ENCODE results near the gene MTERF2.
"Not testable (repeated sequence)": the region's sequence is repeated elsewhere in the genome, so short reads cannot be mapped to it uniquely, and the experiment has no call there.

MTERF2 gene

GRCh38 chr12:107014055-107014454 lies 27.1 kb upstream of the MTERF2 start:
- H3K27me3 ChIP-seq (ENCODE audit: insufficient read depth, poor library complexity, severe bottlenecking), result no peaks in the 10 kb centered on the region
- H3K27ac ChIP-seq (replicated peaks), result no peak overlapping the region
- DNase-seq (ENCODE audit: low read depth in 1 of 2, low spot score in 1 of 2), result no peak
- no peak for TF ChIP-seq POLR2AphosphoS5 (IDR thresholded peaks at IDR 0.05; ENCODE audit: low read depth)
- TF ChIP-seq CTCF (IDR thresholded peaks at IDR 0.05; ENCODE audit: insufficient read depth, low read length), result no peak
- TF ChIP-seq REST (IDR thresholded peaks at IDR 0.05; ENCODE audit: insufficient replicate concordance, low read depth), result no peak
- no peak for TF ChIP-seq GABPA (IDR thresholded peaks at IDR 0.05; ENCODE audit: low read depth)
- no peak for TF ChIP-seq SPI1 (IDR thresholded peaks at IDR 0.05; ENCODE audit: borderline replicate concordance, low read depth)
- H3K4me3 ChIP-seq (replicated peaks; ENCODE audit: insufficient read depth, low read length), result no peak overlapping the region

GRCh38 chr12:107012736-107013425 lies 25.9 kb upstream of the MTERF2 start:
- Histone ChIP-seq H3K27ac (replicated peaks) (no peak overlapping the region), H3K4me3 (replicated peaks; ENCODE audit: insufficient read depth, low read length) (no peak overlapping the region), H3K27me3 (ENCODE audit: insufficient read depth, poor library complexity, severe bottlenecking) (no peaks in the 10 kb centered on the region)
- no peak for TF ChIP-seq REST (IDR thresholded peaks at IDR 0.05; ENCODE audit: insufficient replicate concordance, low read depth)
- no peak for TF ChIP-seq GABPA (IDR thresholded peaks at IDR 0.05; ENCODE audit: low read depth)
- no peak for TF ChIP-seq CTCF (IDR thresholded peaks at IDR 0.05; ENCODE audit: insufficient read depth, low read length)
- DNase-seq (ENCODE audit: low read depth in 1 of 2, low spot score in 1 of 2), result no peak

- Histone ChIP-seq H3K4me3 (replicated peaks; ENCODE audit: insufficient read depth, low read length) (no peak overlapping the region), H3K27me3 (ENCODE audit: insufficient read depth, poor library complexity, severe bottlenecking) (no peaks in the 10 kb centered on the region), H3K27ac (replicated peaks) (no peak overlapping the region)
- DNase-seq (ENCODE audit: low read depth in 1 of 2, low spot score in 1 of 2), result no peak
- no peak for TF ChIP-seq SPI1 (IDR thresholded peaks at IDR 0.05; ENCODE audit: borderline replicate concordance, low read depth)
- no peak for TF ChIP-seq POLR2AphosphoS5 (IDR thresholded peaks at IDR 0.05; ENCODE audit: low read depth)
Measured at GRCh38 chr12:107011519-107011918, 24.6 kb upstream of the MTERF2 start.

- peak in 1 of 2 experiments; percentile 59 for DNase-seq (ENCODE audit: low read depth in 1 of 2, low spot score in 1 of 2)
- TF ChIP-seq REST (IDR thresholded peaks at IDR 0.05; ENCODE audit: insufficient replicate concordance, low read depth), result no peak
- TF ChIP-seq POLR2AphosphoS5 (IDR thresholded peaks at IDR 0.05; ENCODE audit: low read depth), result no peak
- no peak overlapping the region for H3K4me3 ChIP-seq (replicated peaks; ENCODE audit: insufficient read depth, low read length)
- no peaks in the 10 kb centered on the region for H3K27me3 ChIP-seq (ENCODE audit: insufficient read depth, poor library complexity, severe bottlenecking)
- H3K27ac ChIP-seq (replicated peaks), result no peak overlapping the region
Measured at GRCh38 chr12:107007411-107007810, 20.5 kb upstream of the MTERF2 start.

GRCh38 chr12:107002665-107003064 lies 15.7 kb upstream of the MTERF2 start:
- not testable (repeated sequence) for H3K27ac ChIP-seq (replicated peaks); H3K4me3 ChIP-seq (replicated peaks; ENCODE audit: insufficient read depth, low read length)

More at GRCh38 chr12:107002665-107003064, 15.7 kb upstream of the MTERF2 start:
- not testable (repeated sequence) for DNase-seq (ENCODE audit: low read depth in 1 of 2, low spot score in 1 of 2); H3K27me3 ChIP-seq (ENCODE audit: insufficient read depth, poor library complexity, severe bottlenecking)
